ENCODE measurements around the gene TIAM2. TPM values are rescaled to one million over a fixed set of nuclear protein-coding genes. Genes with fewer than 3 reads are reported as not detected.

Gene TIAM2
- total RNA-seq, 2 experiments from 2014 or later: 4.4 to 5.3 TPM

DNA sequence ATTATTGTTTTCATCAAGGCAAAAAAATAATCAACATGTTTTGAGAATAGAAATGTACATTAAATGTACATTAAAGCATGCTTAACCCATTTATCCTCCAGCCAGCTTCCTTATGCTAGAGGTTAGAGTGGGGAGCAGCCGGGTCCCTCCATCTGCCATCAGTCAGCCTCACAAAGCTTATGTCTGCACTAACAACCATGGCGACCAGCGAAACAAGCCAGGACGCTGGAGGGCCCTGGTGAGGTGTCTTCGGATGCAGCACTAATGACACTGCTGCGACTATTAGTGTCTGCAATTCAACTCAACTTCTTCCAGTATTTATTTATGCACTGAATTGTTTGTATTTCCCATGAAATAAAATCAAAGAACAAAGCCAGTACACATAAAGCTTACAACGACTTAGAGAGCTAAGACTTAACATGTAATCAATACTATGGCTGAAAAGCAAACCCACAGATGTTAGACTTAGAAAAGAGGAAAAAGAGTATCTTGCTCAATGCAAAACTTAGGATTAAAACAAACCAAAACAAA, 275.5 kb downstream of the TIAM2 start:
- Histone ChIP-seq H3K27ac (ENCODE audit: low read depth in 1 of 2, low read length in 2 of 2) (no peak overlapping the region), H3K9me3 (ENCODE audit: control insufficient read depth in 1 of 2, insufficient read depth in 1 of 2, low read length in 2 of 2) (no peaks in the 10 kb centered on the region), H3K36me3 (ENCODE audit: insufficient read depth, low read length) (peaks cover 18% of the 10 kb centered on the region), H3K4me1 (ENCODE audit: insufficient read depth, low read length) (no peaks in the 10 kb centered on the region), H3K27me3 (ENCODE audit: control insufficient read depth in 1 of 2, insufficient read depth in 2 of 2, low read length in 2 of 2) (no peaks in the 10 kb centered on the region), H3K4me3 (ENCODE audit: low read length) (no peak overlapping the region)
- no peak overlapping the region for H3K27ac Mint-ChIP-seq
- no peaks in the 10 kb centered on the region for H3K9me3 Mint-ChIP-seq
- H3K4me1 Mint-ChIP-seq (ENCODE audit: low read depth): peaks cover 24% of the 10 kb centered on the region
- peaks cover 56% of the 10 kb centered on the region for H3K36me3 Mint-ChIP-seq (ENCODE audit: low read depth)
- no peak overlapping the region for H3K4me3 Mint-ChIP-seq
- no peak for ATAC-seq (ENCODE audit: poor library complexity)
- H3K27me3 Mint-ChIP-seq: no peaks in the 10 kb centered on the region
- TF ChIP-seq CTCF (IDR thresholded peaks at IDR 0.05): no peak
- POLR2A ChIA-PET: interaction anchor here (0.7 kb wide), 1 partner anchor 9 kb away, joined by 3 read pairs; no protein-coding TSS in a partner anchor
- intact Hi-C loops (cut with DNase I, micrococcal nuclease): no loop called here
- CTCF ChIA-PET: interaction anchor here (1.1 to 1.4 kb wide), 4 partner anchors 18 to 342 kb away, joined by 3 to 4 read pairs (median 3); no protein-coding TSS in a partner anchor
- DNase-seq: no peak

DNA sequence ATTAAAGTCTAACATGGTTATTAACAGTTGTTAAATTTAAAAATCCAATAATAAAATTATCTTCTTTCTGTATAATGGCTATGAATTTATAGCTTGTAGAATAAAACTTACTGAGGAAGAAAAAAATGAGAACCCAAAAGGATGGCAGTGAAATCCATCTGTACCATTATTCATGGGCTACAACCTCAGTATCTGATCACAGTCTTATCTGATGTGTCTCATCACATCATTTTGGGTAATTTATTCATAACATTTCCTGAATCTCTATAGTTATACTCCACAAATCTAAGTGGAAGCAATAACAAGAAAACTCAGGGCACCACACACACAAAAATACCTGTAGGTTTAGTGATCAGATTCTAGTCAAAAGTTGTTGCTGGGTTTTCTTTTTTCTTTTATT, 276.0 kb downstream of the TIAM2 start:
- Histone ChIP-seq H3K4me3 (ENCODE audit: low read length) (no peak overlapping the region), H3K27me3 (ENCODE audit: control insufficient read depth in 1 of 2, insufficient read depth in 2 of 2, low read length in 2 of 2) (no peaks in the 10 kb centered on the region), H3K4me1 (ENCODE audit: insufficient read depth, low read length) (no peaks in the 10 kb centered on the region), H3K36me3 (ENCODE audit: insufficient read depth, low read length) (peaks cover 24% of the 10 kb centered on the region), H3K9me3 (ENCODE audit: control insufficient read depth in 1 of 2, insufficient read depth in 1 of 2, low read length in 2 of 2) (no peaks in the 10 kb centered on the region), H3K27ac (ENCODE audit: low read depth in 1 of 2, low read length in 2 of 2) (no peak overlapping the region)
- Mint-ChIP-seq H3K9me3 (no peaks in the 10 kb centered on the region), H3K4me3 (no peak overlapping the region), H3K27me3 (no peaks in the 10 kb centered on the region), H3K36me3 (ENCODE audit: low read depth) (peaks cover 56% of the 10 kb centered on the region), H3K4me1 (ENCODE audit: low read depth) (peaks cover 25% of the 10 kb centered on the region), H3K27ac (no peak overlapping the region)
- intact Hi-C loops (cut with DNase I, micrococcal nuclease): no loop called here
- no peak for TF ChIP-seq CTCF (IDR thresholded peaks at IDR 0.05)
- no peak for ATAC-seq (ENCODE audit: poor library complexity)
- ChIA-PET CTCF (interaction anchor here (1.2 to 1.4 kb wide), 2 partner anchors 19 to 94 kb away, joined by 3 read pairs; no protein-coding TSS in a partner anchor), POLR2A (no interaction called here)
- no peak for DNase-seq

- POLR2A ChIA-PET: no interaction called here
- H3K27ac Mint-ChIP-seq: no peak overlapping the region
- peaks cover 62% of the 10 kb centered on the region for H3K36me3 Mint-ChIP-seq (ENCODE audit: low read depth)
- Histone ChIP-seq H3K27me3 (ENCODE audit: control insufficient read depth in 1 of 2, insufficient read depth in 2 of 2, low read length in 2 of 2) (no peaks in the 10 kb centered on the region), H3K36me3 (ENCODE audit: insufficient read depth, low read length) (peaks cover 27% of the 10 kb centered on the region), H3K9me3 (ENCODE audit: control insufficient read depth in 1 of 2, insufficient read depth in 1 of 2, low read length in 2 of 2) (no peaks in the 10 kb centered on the region), H3K4me1 (ENCODE audit: insufficient read depth, low read length) (no peaks in the 10 kb centered on the region), H3K27ac (ENCODE audit: low read depth in 1 of 2, low read length in 2 of 2) (no peak overlapping the region), H3K4me3 (ENCODE audit: low read length) (no peak overlapping the region)
- TF ChIP-seq CTCF (IDR thresholded peaks at IDR 0.05): no peak
- H3K27me3 Mint-ChIP-seq: no peaks in the 10 kb centered on the region
- no peaks in the 10 kb centered on the region for H3K9me3 Mint-ChIP-seq
- CTCF ChIA-PET: no interaction called here
- ATAC-seq (ENCODE audit: poor library complexity) (no peak), DNase-seq (no peak)
- H3K4me3 Mint-ChIP-seq: no peak overlapping the region
- intact Hi-C loops (cut with DNase I, micrococcal nuclease): no loop called here
- peaks cover 21% of the 10 kb centered on the region for H3K4me1 Mint-ChIP-seq (ENCODE audit: low read depth)
Measured at GRCh38 chr6:155272353-155273232, 277.5 kb downstream of the TIAM2 start.

Measured in CD4-positive, alpha-beta T cell (primary cell).